ENCODE results near the gene VPS4A. TPM values are rescaled to one million over a fixed set of nuclear protein-coding genes. Genes with fewer than 3 reads are reported as not detected.

VPS4A gene
- total RNA-seq (2021; fragmentation: NEBNext Ultra II Directional; extraction: Animal tissue kit (Norgen Biotek cat#: 25700)) (24.1 and 26.6 TPM in 2 replicates), polyA plus RNA-seq (2011; rRNA removed) (14.1 and 19.0 TPM in 2 replicates), polyA minus RNA-seq (2011; rRNA and poly(A)+ RNA removed) (10.6 and 15.4 TPM in 2 replicates)
- polyA plus RNA-seq (2011; cell fraction: cytosol; rRNA removed), result 17.5 TPM
- polyA plus RNA-seq (2011; cell fraction: nucleus; rRNA removed), result 44.3 TPM
- polyA plus RNA-seq (2012, experiment 1 of 2), result 40.5 to 48.2 TPM (median 43.7 TPM) in 4 replicates
- polyA plus RNA-seq (2012, experiment 2 of 2), result 35.4 TPM
- polyA plus RNA-seq (2013, experiment 1 of 2), result 29.0 TPM
- polyA plus RNA-seq (2013, experiment 2 of 2), result 28.7 TPM
- polyA minus RNA-seq (2011; cell fraction: cytosol; rRNA and poly(A)+ RNA removed), result 7.6 TPM
- polyA minus RNA-seq (2011; cell fraction: nucleus; rRNA and poly(A)+ RNA removed), result 18.0 TPM
- long read RNA-seq, experiment 1, full-length matches to known transcripts, result 4 of 56 reads
- long read RNA-seq, experiment 1, partial matches to known transcripts, result 41 of 56 reads
- long read RNA-seq, experiment 1, other reads (novel, unspliced or antisense), result 11 of 56 reads
- long read RNA-seq, experiment 2, partial matches to known transcripts, result 15 of 15 reads
- long read RNA-seq, experiment 2, other reads (novel, unspliced or antisense), result 0 of 15 reads

GRCh38 chr16:69310653-69311532 is at the start of gene VPS4A:
Gene VPS4A (plus strand): TSS chr16:69311350. CDS start chr16:69311512, 162 bp downstream.
- H3K14ac ChIP-seq (ENCODE audit: insufficient read length), result no peak within 1 kb of the TSS
- 0 out of 2 replicates have a peak, but pooled peaks cover 3% of the 10 kb centered on the region for H3K23me2 ChIP-seq (ENCODE audit: low read depth, low read length)
- H3K79me2 ChIP-seq (ENCODE audit: control insufficient read depth in 1 of 2, insufficient read depth in 2 of 2, low read length in 2 of 2), result peaks cover 0 to 15% of the 10 kb centered on the region in 2 experiments; a peak in 1 of 4 replicates
- no peak within 1 kb of the TSS for H4K91ac ChIP-seq (replicated peaks; ENCODE audit: insufficient read length, low read length)
- peak within 1 kb of the TSS; percentile 57 to 80 (median 62) for H3K9ac ChIP-seq (replicated peaks in 1 of 4; ENCODE audit: extremely low read depth in 1 of 4, low read depth in 3 of 4, low read length in 3 of 4)
- H2BK120ac ChIP-seq (replicated peaks; ENCODE audit: low read depth, low read length), result no peak within 1 kb of the TSS
- peak within 1 kb of the TSS; percentile 65 to 79 for H3K4me2 ChIP-seq (ENCODE audit: insufficient read depth in 1 of 2, low read depth in 2 of 2, low read length in 2 of 2)
- no peaks in the 10 kb centered on the region for H3K79me1 ChIP-seq (ENCODE audit: low read depth, low read length)
- peaks cover 5 to 6% of the 10 kb centered on the region in 2 experiments for H4K20me1 ChIP-seq (replicated peaks in 1 of 2; ENCODE audit: control insufficient read depth in 1 of 2, insufficient read depth in 2 of 2, low read length in 2 of 2)
- no peak within 1 kb of the TSS for H3K23ac ChIP-seq (ENCODE audit: insufficient read length)
- peaks cover 0 to 2% (median 1%) of the 10 kb centered on the region in 4 experiments; a peak in 3 of 8 replicates for H3K36me3 ChIP-seq (ENCODE audit: control insufficient read depth in 2 of 4, insufficient read depth in 4 of 4, low read length in 3 of 4)
- POLR2A ChIA-PET (ENCODE audit: partially characterized antibody), result interaction anchor here (1.2 to 24.8 kb wide), 4 partner anchors 9 to 180 kb away, joined by 3 to 497 read pairs (median 6); partner anchors contain the start of genes COG8, NIP7, PDF and TMED6
- no peak within 1 kb of the TSS for H3K4ac ChIP-seq (replicated peaks; ENCODE audit: insufficient read length, low read depth, low read length)
- H3K18ac ChIP-seq (ENCODE audit: extremely low read depth, low read length), result no peak within 1 kb of the TSS; the same call in 1 of the 2 replicates
- CTCF ChIA-PET (ENCODE audit: partially characterized antibody), result interaction anchor here (1.1 to 1.9 kb wide), 4 partner anchors 15 to 28 kb away, joined by 3 to 7 read pairs (median 4); partner anchors contain the start of gene PDF
- H2BK15ac ChIP-seq (ENCODE audit: low read length), result no peak within 1 kb of the TSS
- H2AFZ ChIP-seq (ENCODE audit: low read length), result peak within 1 kb of the TSS; percentile 97
- FAIRE-seq, result no peak
- no peak within 1 kb of the TSS for H2BK20ac ChIP-seq (ENCODE audit: low read length)
- H2AK5ac ChIP-seq (ENCODE audit: low read depth, low read length), result 0 out of 2 replicates have a peak within 1 kb of the TSS, but pooled peaks have one; percentile 2
- H4K8ac ChIP-seq (ENCODE audit: extremely low read depth, insufficient read depth, low read length), result peak within 1 kb of the TSS; percentile 96
- peak within 1 kb of the TSS; percentile 53 to 84 (median 78) for H3K4me3 ChIP-seq (ENCODE audit: extremely low read depth in 1 of 4, insufficient read depth in 2 of 4, low read depth in 3 of 4, low read length in 4 of 4)
- peak within 1 kb of the TSS; percentile 57 for H4K5ac ChIP-seq (ENCODE audit: insufficient read length, low read depth, low read length)
- no peaks in the 10 kb centered on the region for H3K9me3 ChIP-seq (ENCODE audit: insufficient read depth in 2 of 2, low read depth in 1 of 2, low read length in 1 of 2)
- H3K27ac ChIP-seq (ENCODE audit: low read depth, low read length), result peak within 1 kb of the TSS; percentile 69; the same call in 1 of the 2 replicates
- H2BK5ac ChIP-seq (ENCODE audit: low read depth, low read length), result 0 out of 2 replicates have a peak within 1 kb of the TSS, but pooled peaks have one; percentile 22
- WGBS, 2 experiments (ENCODE audit: extremely low coverage in 1 of 2, insufficient coverage in 1 of 2, insufficient read length in 1 of 2, insufficient replicate concordance in 2 of 2, low coverage in 1 of 2, low lambda C conversion rate in 2 of 2, missing lambda C conversion rate in 1 of 2), result 20% methylated on average over 38 of the region's 70 CpGs; no CpG with 5 or more reads in 1 of the 2 experiments
- H2BK12ac ChIP-seq (ENCODE audit: low read depth, low read length), result no peak within 1 kb of the TSS
- peak; percentile 88 to 99 for DNase-seq (ENCODE audit: low read depth in 1 of 2, low spot score in 2 of 2)
- peaks cover 0 to 4% (median 3%) of the 10 kb centered on the region in 4 experiments; a peak in 4 of 7 replicates for H3K4me1 ChIP-seq (replicated peaks in 1 of 4; ENCODE audit: control insufficient read depth in 3 of 4, insufficient read depth in 4 of 4, low read length in 3 of 4)
- H3K27me3 ChIP-seq (replicated peaks in 1 of 4; ENCODE audit: control insufficient read depth in 3 of 4, extremely low read depth in 1 of 4, insufficient read depth in 3 of 4, low read length in 3 of 4), result no peaks in the 10 kb centered on the region
- H3K56ac ChIP-seq (replicated peaks; ENCODE audit: insufficient read length, low read depth, low read length), result no peak within 1 kb of the TSS
- TF ChIP-seq BRCA1 (IDR thresholded peaks at IDR 0.05; ENCODE audit: low read depth, low read length), result no peak
- peak; percentile 74; the same call in 1 of the 2 replicates for TF ChIP-seq TAF1 (IDR thresholded peaks at IDR 0.05; ENCODE audit: low read depth, low read length)
- no peak for TF ChIP-seq EZH2 (IDR thresholded peaks at IDR 0.05; ENCODE audit: low read depth, low read length, severe bottlenecking)
- peak; percentile 56; the same call in 1 of the 2 replicates for TF ChIP-seq SP1 (IDR thresholded peaks at IDR 0.05; ENCODE audit: low read depth, low read length)
- TF ChIP-seq BCL11A (IDR thresholded peaks at IDR 0.05; ENCODE audit: low read depth in 2 of 2, low read length in 2 of 2), result no peak
- no peak for TF ChIP-seq USF2 (IDR thresholded peaks at IDR 0.05; ENCODE audit: low read length)

Measured in H1 (cell line).